Cerebellar nuclear complex (tissue), 1 donor: ENCODE results near the gene PIK3CB.
"Not testable (repeated sequence)": the region's sequence is repeated elsewhere in the genome, so short reads cannot be mapped to it uniquely, and the experiment has no call there.

Source experiments
- DNase-seq, 2 experiments: peaks; one replicate each; lab custom pipeline; 2025; lab: John Stamatoyannopoulos, UW

Gene PIK3CB

DNA sequence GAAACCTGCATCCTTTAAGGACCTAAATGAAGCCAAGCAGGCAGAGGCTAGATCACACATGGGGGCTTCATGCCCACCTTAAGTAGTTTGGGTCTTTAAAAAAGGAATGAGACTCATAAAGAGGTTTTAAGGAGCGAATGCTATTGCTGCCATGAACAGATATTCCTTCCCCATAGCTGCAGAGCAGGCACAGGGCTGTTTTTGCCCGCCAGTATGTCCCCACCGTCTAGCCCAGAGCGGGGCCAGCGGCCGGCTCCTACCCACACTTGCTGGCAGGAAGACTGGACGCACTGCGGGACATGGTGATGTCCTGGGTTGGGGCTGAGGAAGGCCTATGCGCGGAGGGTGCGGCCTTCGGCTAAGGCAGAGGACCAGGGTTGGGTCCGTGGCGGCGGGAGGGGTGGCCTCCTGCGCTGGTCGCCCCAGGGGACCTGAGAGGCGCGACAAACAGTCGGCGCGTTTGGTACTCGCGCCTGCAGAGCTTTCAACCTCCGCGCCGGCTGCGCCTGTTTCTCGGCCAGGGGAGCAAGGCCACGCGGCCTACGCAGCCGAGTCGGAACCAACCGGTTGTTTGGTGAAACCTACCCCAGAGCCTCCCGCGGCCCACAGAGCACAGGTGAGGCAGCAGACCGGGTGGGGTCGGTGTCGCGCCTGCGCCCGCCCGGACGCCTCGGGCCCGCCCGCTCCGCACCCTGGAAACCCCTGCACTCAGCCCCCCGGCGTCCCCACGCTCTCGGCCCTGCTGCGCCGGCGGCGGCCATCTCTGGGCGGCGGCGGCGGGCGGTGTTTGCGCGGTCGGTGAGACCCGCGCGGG lies 226.2 kb downstream of the PIK3CB start, which contains the start of gene FAIM:
Gene FAIM, plus strand, starts transcription at position 450 of the 814 bp plus-strand sequence. CDS start 10,956 bp downstream, outside the sequence.
- DNase-seq: peak in 1 of 2 experiments; percentile 26

- DNase-seq: not testable (repeated sequence)
Observed at GRCh38 chr3:138604106-138604595, 230.6 kb downstream of the PIK3CB start.
